Heart left ventricle (tissue), 13 donors: ENCODE data around the gene ZNF77.

ENCODE experiments used
- POLR2A ChIP-seq, 2 donors: fragments of 450-650 bp; IDR thresholded peaks; one replicate each; pipeline ENCODE4 v1.6.1; 2017; ENCODE audit warnings: antibody characterized with exemption in 2 of 2, mild to moderate bottlenecking in 2 of 2, moderate library complexity in 2 of 2
- TF ChIP-seq, protein P1 (sequence below), 12 donors: fragments of 200-600 bp; sonication (generic) in 4 of 12; IDR thresholded peaks; one replicate each; pipeline versions ENCODE4 v1.5.0 to v1.8.0; 2018 to 2022; ENCODE audit warnings: antibody characterized with exemption in 12 of 12, mild to moderate bottlenecking in 5 of 12
- donor health status: ischemic (EF 13 %, LVEDD 7.1; RV severe dilation, severe dysfunction).
- donor health status: DM: no; HTN: yes; CAD: no.
- donor health status: DM: no; HTN: no; CAD: no.
- donor health status: ischemic (EF 25% LVEDD 6.9; RV normal size, moderate dysfunction).
- donor health status: ischemic (EF 25% LVEDD 5.7; RV mildly dilated, moderate dysfunction).
- donor health status: ischemic (EF 35%, LVEDD 5.7; RV mildly dilated, moderate dysfunction).
- donor health status: nonischemic (EF 11% LVEDD 7.7; RV severe dilation, severe dysfunction).
- donor health status: DM: yes; HTN: yes; CAD: no.
- donor health status: PGD.
- donor health status: ischemic (EF 29% LVEDD 5.4; RV normal size, mild dysfunction).
- donor health status: nonischemic (EF 23%, LVEDD 6.1; RV moderate dilation, normal function).

DNA sequence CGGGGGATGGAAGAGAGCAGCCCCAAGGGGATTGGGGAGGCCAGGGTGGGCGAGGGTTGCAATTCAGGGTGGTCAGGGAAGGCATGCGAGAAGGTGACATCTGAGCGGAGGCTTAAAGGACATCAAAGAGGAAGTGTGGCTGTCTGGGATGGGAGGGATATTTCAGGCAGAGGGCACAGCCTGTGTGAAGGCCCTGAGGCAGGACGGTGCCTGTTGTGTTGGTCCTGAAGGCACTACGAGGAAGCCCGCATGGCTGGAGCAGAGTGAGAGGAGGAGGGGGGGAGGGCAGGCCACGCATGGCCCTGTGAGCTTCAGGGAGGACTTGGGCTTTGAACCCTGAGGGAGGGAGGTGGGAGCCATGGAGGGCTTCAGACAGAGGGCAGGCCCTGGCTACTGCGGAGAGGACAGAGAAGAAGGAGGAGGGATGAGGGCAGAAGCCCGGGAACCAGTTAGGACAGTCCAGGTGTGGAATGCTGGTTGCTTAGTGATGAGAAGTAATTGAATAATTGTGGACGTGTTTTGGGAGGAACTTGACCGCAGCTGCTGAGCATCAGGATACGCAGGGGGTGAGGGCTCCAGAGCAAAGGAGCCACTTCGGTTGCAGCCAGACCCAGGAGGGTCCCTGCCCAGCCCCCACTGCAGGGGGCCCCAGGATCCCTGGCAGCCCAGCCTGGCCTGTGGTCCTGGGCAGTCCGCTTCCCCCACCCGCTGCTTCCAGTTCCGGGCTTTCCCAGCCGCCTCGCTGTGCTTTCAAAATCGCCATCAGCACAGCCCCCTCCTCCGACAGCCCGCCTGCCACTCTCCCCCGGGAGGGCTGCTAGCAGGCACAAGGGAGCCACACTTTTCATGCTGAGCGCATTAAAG, 38.8 kb upstream of the ZNF77 start:
- TF ChIP-seq POLR2A (IDR thresholded peaks at IDR 0.05) = no peak
- TF ChIP-seq, protein P1, sequence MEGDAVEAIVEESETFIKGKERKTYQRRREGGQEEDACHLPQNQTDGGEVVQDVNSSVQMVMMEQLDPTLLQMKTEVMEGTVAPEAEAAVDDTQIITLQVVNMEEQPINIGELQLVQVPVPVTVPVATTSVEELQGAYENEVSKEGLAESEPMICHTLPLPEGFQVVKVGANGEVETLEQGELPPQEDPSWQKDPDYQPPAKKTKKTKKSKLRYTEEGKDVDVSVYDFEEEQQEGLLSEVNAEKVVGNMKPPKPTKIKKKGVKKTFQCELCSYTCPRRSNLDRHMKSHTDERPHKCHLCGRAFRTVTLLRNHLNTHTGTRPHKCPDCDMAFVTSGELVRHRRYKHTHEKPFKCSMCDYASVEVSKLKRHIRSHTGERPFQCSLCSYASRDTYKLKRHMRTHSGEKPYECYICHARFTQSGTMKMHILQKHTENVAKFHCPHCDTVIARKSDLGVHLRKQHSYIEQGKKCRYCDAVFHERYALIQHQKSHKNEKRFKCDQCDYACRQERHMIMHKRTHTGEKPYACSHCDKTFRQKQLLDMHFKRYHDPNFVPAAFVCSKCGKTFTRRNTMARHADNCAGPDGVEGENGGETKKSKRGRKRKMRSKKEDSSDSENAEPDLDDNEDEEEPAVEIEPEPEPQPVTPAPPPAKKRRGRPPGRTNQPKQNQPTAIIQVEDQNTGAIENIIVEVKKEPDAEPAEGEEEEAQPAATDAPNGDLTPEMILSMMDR (IDR thresholded peaks at IDR 0.05) = no peak
